GM12891 (cell line): ENCODE results near the gene ARL10.

Source experiments
- PAX5 ChIP-seq: IDR thresholded peaks from 2 replicates; pipeline ENCODE4 v1.6.1; 2011; ENCODE audit warnings: low read length, moderate library complexity, mild to moderate bottlenecking; ENCODE audit not compliant: insufficient read depth, severe bottlenecking
- POLR2A ChIP-seq: IDR thresholded peaks from 2 replicates; pipeline ENCODE4 v1.6.1; 2011; ENCODE audit warnings: low read depth, low read length, control low read depth
- POLR2AphosphoS5 ChIP-seq: IDR thresholded peaks from 2 replicates; pipeline ENCODE4 v1.6.1; 2011; ENCODE audit warnings: low read depth, low read length, control low read depth
- SPI1 ChIP-seq: IDR thresholded peaks from 2 replicates; pipeline ENCODE4 v1.6.1; 2011; ENCODE audit warnings: low read depth, low read length, control low read depth
- TAF1 ChIP-seq: IDR thresholded peaks from 2 replicates; pipeline ENCODE4 v1.6.1; 2011; ENCODE audit warnings: low read depth, low read length, control low read depth

DNA sequence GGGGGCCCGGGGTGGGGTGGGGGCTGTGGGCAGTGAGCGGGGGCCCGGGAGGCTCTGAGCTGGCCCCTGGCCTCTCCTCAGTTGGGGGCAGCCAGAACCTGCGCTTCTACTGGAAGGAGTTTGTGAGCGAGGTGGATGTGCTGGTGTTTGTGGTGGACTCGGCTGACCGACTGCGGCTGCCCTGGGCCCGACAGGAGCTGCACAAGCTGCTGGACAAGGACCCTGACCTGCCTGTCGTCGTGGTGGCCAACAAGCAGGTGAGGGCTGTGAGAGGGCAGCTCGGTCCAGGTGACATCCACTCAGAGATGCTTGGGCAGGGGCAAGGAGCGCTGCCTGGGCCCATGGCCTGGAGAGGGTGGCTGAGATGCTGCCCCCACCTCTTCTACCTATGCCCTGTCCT, 3.4 kb downstream of the ARL10 start:
- no peak for TF ChIP-seq POLR2A
- no peak for TF ChIP-seq TAF1
- no peak for TF ChIP-seq POLR2AphosphoS5
- no peak for TF ChIP-seq SPI1
- no peak for TF ChIP-seq PAX5
